ENCODE measurements around the gene GEMIN4.
"Not testable (repeated sequence)": the region's sequence is repeated elsewhere in the genome, so short reads cannot be mapped to it uniquely, and the experiment has no call there.

Gene GEMIN4

DNA sequence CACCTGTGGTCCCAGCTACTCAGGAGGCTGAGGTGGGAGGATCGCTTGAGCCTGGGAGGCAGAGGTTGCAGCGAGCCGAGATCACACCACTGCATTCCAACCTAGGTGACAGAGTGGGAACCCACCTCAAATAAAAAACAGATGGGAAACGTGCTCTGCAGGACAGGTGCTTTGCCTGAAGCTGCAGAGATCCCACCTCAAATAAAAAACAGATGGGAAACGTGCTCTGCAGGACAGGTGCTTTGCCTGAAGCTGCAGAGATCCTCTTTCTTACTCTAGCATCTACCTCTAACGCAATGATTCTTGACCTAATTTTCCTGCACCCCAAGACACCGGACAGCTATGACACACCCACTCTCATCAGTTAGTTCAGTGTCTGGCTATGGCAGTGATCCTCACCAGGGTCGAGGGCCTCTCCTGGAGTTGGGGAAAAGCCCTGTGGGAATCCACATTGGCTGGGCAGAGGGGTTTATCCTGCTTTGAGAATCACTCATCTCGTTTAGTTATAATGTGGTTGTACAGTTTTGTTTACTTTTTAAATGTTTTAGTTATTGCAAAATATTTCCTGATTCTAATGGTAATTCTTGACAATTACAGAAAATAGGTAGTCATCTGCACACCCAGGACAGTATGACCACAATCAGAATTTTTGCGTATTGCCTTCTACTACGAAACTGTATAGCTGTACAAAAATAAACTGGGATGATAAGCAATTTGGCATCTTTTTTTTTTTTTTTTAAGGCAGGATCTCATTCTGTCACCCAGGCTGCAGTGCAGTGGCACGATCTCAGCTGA, 48.8 kb downstream of the GEMIN4 start:
- no peak for DNase-seq (ENCODE audit: low read depth in 2 of 2)

DNA sequence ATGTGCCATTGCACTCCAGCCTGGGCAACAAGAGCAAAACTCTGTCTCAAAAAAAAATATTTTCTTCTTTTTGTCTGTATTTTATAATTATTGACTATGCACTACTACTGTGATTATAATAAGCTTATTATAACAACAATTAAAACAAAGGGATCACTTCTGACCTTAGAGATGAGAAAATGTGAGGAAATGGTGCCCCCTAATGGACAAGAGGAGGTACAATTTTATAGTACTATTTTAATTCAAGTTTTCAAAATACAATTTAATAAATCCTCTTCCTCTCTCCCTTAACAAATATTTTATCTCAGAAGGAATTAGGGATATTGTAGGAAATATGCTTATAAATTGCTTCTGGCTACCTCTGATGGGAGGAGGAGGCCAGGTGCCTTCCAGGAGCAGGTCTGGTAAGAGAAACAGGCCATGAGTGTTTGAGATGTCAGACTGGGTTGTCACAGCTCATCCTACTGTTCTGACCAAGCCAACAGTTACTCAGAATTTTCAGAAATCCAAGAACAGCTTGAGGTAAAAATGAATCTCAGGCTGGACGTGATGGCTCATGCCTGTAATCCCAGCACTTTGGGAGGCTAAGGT, 51.5 kb downstream of the GEMIN4 start:
- no peak for DNase-seq (ENCODE audit: low read depth in 2 of 2)

DNA sequence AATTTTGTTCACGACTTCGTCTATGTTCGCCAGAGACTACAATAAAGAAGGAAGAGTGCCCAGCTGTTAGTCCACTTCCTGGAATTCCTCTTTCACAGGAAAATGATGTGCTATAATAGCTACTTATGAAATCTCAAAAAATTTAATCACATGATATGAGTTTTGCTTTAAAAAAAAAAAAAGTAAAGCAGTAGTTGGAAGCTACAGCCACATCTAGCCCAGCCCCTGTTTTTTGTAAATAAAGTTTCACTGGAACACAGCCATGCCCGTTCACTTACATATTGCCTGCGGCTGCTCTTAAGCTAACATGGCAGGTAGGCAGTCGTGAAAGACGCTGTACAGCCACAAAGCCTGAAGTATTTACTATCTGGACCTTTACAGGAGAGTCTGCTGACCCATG, 52.7 kb downstream of the GEMIN4 start:
- no peak for DNase-seq (ENCODE audit: low read depth in 2 of 2)

DNA sequence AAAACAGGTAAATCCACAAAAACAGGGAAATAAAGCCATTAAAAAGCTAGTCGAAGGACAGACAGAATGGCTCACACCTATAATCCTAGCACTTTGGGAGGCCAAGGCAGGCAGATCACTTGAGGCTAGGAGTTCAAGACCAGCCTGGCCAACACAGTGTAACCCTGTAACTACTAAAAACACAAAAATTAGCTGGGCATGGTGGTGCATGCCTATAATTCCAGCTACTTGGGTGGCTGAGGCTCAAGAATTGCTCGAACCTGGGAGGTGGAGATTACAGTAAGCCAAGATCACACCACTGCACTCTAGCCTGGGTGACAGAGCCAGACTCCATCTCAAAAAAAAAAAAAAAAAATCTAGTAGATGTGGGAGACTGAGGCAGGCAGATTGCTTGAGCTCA, 54.0 kb downstream of the GEMIN4 start:
- not testable (repeated sequence) for DNase-seq (ENCODE audit: low read depth in 2 of 2)

DNA sequence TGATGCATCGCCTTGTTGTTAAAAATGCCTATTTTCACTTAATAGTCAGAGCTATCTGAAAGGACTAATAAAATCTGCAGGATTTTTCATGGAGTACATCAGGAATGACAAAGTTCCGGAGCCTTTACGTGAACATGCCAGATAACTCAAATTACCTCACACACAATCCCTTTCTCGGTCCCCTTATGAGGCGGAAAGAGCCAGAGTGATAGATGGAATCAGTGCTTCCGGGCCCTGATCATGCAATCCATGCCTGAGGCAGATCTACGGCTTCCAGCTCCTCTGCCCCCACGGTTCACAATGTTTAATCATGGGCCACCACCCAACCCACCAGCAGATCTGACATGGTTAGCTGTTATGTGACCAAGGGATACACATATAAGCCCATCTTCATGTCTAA, 54.4 kb downstream of the GEMIN4 start:
- no peak for DNase-seq (ENCODE audit: low read depth in 2 of 2)

DNA sequence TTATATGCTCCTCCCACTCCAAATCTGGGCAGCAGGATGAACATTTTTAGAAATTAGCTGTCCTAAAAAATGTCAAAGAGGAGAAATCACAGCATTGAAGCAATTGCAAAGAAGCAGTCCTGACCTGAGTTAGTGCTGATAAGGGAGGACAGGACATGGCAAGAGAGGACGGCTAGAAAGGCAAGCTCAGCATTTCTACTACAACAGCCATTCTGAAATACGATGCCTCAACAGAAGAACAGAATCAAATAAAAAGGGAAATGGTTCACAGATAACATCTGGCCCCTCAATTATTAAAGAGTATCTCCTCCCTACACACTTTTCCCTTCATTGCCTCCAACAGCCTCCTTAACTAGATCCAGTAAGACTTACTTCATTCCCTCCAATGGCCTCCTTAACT, 55.7 kb downstream of the GEMIN4 start:
- DNase-seq (ENCODE audit: low read depth in 2 of 2), result no peak
